Right atrium auricular region (tissue), 2 donors: ENCODE data around the gene ADORA1. TPM values are rescaled to one million over a fixed set of nuclear protein-coding genes. Genes with fewer than 3 reads are reported as not detected.

ENCODE experiments used
- DNase-seq: peaks from one replicate; pipeline ENCODE4 v3.0.0-alpha.2; 2019; ENCODE audit warnings: low spot score
- H3K27ac ChIP-seq, 2 donors: fragments of 200-600 bp; sonication (generic); 1 replicate in 1 of 2; 2 replicates in 1 of 2; pipeline ENCODE4 v1.5.1; 2016 to 2019
- H3K27me3 ChIP-seq, 2 donors: fragments of 200-600 bp; sonication (generic); one replicate each; pipeline versions ENCODE4 v1.5.1 to v1.6.0; 2017 to 2019
- H3K36me3 ChIP-seq: fragments of 200-600 bp; sonication (generic); one replicate; pipeline ENCODE4 v1.5.1; 2016
- H3K4me1 ChIP-seq, 2 donors: fragments of 200-600 bp; sonication (generic); one replicate each; pipeline versions ENCODE4 v1.5.1 to v1.6.0; 2017 to 2019
- H3K4me3 ChIP-seq, 2 donors: fragments of 200-600 bp; sonication (generic); 1 replicate in 1 of 2; 2 replicates in 1 of 2; pipeline ENCODE4 v1.5.1; 2017 to 2019; ENCODE audit warnings: mild to moderate bottlenecking in 1 of 2, moderate library complexity in 1 of 2
- H3K9me3 ChIP-seq, 2 donors: fragments of 200-600 bp; sonication (generic); one replicate each; pipeline ENCODE4 v1.5.1; 2019
- CTCF ChIP-seq, 2 donors: fragments of 200-600 bp; sonication (generic); IDR thresholded peaks; one replicate each; pipeline ENCODE4 v1.5.1; 2019; ENCODE audit warnings: antibody characterized with exemption in 2 of 2
- total RNA-seq, 2 donors: library from RNA; depleted of rRNA; stranded (reverse); fragments of >200 nt; gene quantifications; one replicate each; pipeline ENCODE4 v1.1.0, GENCODE V29; 2016

Gene ADORA1
- total RNA-seq, 2 donors from 2014 or later = 9.4 to 15.1 TPM

- H3K9me3 ChIP-seq = peaks cover 0 to 8% of the 10 kb centered on the region in 2 donors
Observed at GRCh38 chr1:203101813-203102634, 25.5 kb upstream of the ADORA1 start.

GRCh38 chr1:203103216-203103615 lies 24.3 kb upstream of the ADORA1 start:
- DNase-seq = peak; percentile 5
- no peak for TF ChIP-seq CTCF (IDR thresholded peaks at IDR 0.05)
- H3K4me3 ChIP-seq = no peak overlapping the region
- H3K27me3 ChIP-seq = no peaks in the 10 kb centered on the region
- no peaks in the 10 kb centered on the region for H3K4me1 ChIP-seq
- no peaks in the 10 kb centered on the region for H3K36me3 ChIP-seq
- no peak overlapping the region for H3K27ac ChIP-seq
- peaks cover 0 to 8% of the 10 kb centered on the region in 2 donors for H3K9me3 ChIP-seq

More at GRCh38 chr1:203101813-203102634, 25.5 kb upstream of the ADORA1 start:
- Histone ChIP-seq H3K36me3 (no peaks in the 10 kb centered on the region), H3K27ac (no peak overlapping the region), H3K4me1 (no peaks in the 10 kb centered on the region), H3K4me3 (no peak overlapping the region), H3K27me3 (no peaks in the 10 kb centered on the region)
- TF ChIP-seq CTCF (IDR thresholded peaks at IDR 0.05) = no peak
- DNase-seq = peak; percentile 43

- H3K36me3 ChIP-seq = no peaks in the 10 kb centered on the region
- H3K4me3 ChIP-seq = no peak overlapping the region
- DNase-seq = peak; percentile 23
- no peaks in the 10 kb centered on the region for H3K4me1 ChIP-seq
- no peak overlapping the region for H3K27ac ChIP-seq
- H3K9me3 ChIP-seq = peaks cover 0 to 8% of the 10 kb centered on the region in 2 donors
- H3K27me3 ChIP-seq = no peaks in the 10 kb centered on the region
- TF ChIP-seq CTCF (IDR thresholded peaks at IDR 0.05) = no peak
Observed at GRCh38 chr1:203103829-203104495, 23.6 kb upstream of the ADORA1 start.

- DNase-seq = no peak
- TF ChIP-seq CTCF (IDR thresholded peaks at IDR 0.05) = no peak
- Histone ChIP-seq H3K27ac (no peak overlapping the region), H3K36me3 (no peaks in the 10 kb centered on the region), H3K27me3 (no peaks in the 10 kb centered on the region), H3K4me3 (no peak overlapping the region), H3K9me3 (peaks cover 0 to 8% of the 10 kb centered on the region in 2 donors), H3K4me1 (no peaks in the 10 kb centered on the region)
Observed at GRCh38 chr1:203104789-203105390, 22.6 kb upstream of the ADORA1 start.

- no peak for DNase-seq
- no peak overlapping the region for H3K27ac ChIP-seq
- H3K36me3 ChIP-seq = no peaks in the 10 kb centered on the region
- no peaks in the 10 kb centered on the region for H3K27me3 ChIP-seq
- peaks cover 0 to under 1% of the 10 kb centered on the region in 2 donors for H3K4me1 ChIP-seq
- no peaks in the 10 kb centered on the region for H3K9me3 ChIP-seq
- no peak for TF ChIP-seq CTCF (IDR thresholded peaks at IDR 0.05)
- no peak overlapping the region for H3K4me3 ChIP-seq
Observed at GRCh38 chr1:203112475-203112874, 15.1 kb upstream of the ADORA1 start.
